Measurements from ENCODE around the gene PLPP2.
"Not testable (repeated sequence)": the region's sequence is repeated elsewhere in the genome, so short reads cannot be mapped to it uniquely, and the experiment has no call there.

The PLPP2 gene

DNA sequence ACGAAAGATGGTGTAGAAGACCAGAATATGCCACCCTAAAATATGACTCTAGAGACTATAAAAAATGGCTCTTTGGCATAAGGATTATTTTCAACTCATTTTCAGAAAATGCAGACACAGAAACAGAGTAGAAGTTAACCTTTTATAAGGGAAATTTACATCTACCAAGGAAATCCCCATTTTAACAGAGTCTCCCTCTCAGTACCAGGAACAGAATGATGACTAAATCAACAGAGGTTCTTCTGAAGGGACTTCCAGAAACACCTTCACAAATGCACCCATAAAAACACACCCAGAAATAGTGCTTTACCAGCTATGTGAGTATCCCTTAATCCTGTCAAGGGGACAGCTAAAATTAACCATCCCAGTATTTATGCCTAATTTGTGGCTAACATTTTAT, 29.1 kb downstream of the PLPP2 start:
- no peak for DNase-seq

DNA sequence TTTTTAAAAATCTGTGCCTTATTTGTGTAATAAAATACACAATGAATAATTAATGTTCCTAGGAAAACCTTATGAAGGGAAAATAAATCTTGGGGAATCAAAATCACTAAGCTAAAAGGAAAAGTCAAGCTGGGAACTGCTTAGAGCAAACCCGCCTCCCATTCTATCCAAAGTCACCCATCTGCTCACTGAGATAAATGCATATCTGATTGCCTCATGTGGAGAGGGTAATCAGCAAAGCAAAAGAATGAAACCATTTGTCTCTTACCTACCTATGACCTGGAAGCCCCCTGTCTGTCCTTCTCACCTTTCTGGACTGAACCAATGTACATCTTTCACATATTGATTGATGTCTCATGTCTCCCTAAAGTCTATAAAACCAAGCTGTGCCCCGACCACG, 34.4 kb downstream of the PLPP2 start:
- DNase-seq: not testable (repeated sequence)

DNA sequence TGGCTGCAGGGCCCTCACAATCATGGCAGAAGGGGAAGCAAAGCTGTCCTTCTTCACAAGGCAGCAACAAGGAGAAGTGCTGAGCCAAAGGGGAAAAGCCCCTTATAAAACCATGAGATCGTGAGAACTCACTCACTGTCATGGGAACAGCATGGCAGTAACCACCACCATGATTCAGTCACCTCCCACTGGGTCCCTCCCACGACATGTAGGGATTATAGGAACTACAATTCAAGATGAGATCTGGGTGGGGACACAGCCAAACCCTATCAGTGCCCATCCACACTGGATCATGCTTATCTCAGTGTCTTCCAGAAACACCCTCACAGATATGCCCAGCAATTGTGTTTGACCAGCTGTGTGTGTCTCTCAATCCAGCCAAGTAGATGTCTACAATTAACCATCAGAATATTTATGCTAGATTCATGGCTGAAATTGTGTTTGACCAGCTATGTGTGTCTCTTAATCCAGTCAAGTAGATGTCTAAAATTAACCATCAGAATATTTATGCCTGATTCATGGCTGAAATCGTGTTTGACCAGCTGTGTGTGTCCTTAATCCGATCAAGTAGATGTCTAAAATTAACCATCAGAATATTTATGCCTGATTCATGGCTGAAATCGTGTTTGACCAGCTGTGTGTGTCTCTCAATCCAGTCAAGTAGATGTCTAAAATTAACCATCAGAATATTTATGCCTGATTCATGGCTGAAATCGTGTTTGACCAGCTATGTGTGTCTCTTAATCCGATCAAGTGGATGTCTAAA, 38.6 kb downstream of the PLPP2 start:
- DNase-seq: not testable (repeated sequence)

DNA sequence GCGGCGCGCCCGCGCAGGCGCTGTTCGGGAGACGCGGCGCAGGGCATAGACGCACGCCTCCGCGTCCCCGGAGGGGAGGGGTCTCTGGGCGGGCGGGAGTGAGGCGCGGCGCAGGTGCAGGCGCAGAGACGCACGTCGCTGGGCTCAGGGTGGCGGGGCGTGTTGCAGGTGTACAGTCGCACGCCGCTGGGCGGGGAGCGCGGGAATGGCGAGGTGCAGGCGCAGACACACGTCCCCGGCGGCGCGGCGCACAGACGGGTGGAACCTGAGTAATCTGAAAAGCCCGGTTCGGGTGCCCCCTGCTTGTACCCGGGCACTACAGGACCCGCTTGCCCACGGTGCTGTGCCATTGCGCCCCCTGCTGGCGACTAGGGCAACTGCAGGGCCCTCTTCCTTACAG, 44.7 kb downstream of the PLPP2 start:
- no peak for DNase-seq

DNA sequence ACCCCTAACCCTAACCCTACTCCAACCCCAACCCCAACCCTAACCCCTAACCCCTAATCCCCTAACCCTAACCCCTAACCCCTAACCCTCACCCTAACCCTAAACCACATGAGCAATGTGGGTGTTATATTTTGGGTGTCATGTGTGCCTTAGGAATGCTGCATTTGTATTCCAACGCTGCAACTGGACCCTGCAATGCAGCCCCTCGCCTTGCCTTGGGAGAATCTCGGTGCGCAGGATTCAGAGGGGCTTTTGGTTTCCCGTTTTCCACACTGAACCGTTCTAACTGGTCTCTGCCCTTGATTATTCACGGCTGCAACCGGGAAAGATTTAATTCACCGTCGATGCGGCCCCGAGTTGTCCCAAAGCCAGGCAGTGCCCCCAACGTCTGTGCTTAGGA, 45.3 kb downstream of the PLPP2 start:
- not testable (repeated sequence) for DNase-seq

DNA sequence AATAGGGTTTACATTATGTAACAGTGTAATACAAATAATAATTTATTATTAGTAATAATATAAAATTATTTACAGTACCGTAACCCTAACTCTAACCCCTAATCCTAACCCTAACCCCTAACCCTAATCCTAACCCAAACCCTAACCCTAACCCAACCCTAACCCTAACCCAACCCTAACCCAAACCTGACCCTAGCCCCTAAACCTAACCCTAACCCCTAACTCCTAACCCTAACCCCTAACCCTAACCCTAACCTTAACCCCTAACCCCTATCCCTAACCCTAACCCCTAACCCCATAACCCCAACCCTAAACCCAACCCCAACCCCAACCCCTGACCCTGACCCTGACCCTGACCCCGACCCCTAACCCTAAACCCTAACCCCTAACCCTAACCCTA, 45.7 kb downstream of the PLPP2 start:
- no peak for DNase-seq

Data from bone marrow (tissue), 2 donors.